NCI-H1092 treated with DMSO at 0.1 percent for 48 hours (cell line): Measurements from ENCODE around the gene HOXA5.

ENCODE experiments used
- DNase-seq: peaks from one replicate; lab custom pipeline; 2025; lab: John Stamatoyannopoulos, UW

The HOXA5 gene

DNA sequence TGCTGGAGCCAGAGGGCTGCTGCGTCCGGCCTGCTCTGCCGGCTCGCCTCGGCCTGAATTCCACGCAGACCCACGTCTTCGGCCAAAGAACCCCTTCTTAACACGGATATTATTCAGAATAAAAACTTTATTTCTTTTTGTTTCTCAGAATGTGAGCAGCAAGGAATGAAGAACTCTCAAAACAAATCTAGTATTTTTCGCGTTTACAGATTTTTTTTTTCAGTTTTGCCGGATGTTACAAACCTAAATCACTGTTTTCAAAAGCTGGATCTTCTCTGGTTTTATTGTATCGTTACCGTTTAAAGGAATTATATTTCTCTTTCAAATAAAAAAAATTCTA, 36.6 kb downstream of the HOXA5 start:
- DNase-seq, result no peak

DNA sequence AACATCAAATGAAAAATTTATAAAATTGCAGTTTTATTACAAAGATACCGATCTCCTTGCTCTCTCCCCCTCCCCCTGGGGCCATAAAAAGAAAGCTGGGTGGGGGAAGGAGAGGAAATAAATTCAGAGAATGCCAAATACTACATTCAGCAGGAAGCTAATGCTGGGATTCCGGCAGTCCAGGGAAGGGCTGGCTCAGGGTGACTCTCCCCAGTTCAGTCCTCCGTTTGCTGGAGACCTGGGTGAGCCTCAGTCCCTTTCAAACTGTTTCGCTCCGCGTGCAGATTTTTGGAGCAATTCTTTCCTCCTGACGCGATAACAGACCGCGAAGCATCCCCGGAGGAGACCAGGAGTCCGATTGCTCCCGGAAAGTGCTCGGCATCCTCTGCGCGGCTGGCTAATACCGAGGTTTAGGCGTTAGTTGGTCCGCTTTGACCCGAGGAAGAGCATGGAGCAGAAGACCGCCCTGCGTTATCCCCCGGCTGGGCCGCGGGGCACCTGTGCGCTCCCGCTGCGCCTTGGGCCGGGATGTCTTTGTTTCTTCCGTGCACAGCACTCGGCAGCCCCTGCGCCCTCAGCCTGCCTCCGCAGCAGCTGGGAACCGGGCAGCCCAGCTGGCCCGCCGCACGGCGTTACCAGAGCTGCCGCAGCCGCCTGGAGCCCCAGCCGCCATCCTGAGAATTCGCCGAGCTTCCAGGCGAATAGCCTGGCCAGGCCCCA, 37.1 kb downstream of the HOXA5 start:
- DNase-seq, result no peak

- no peak for DNase-seq
Observed at GRCh38 chr7:27105301-27106031, 38.0 kb downstream of the HOXA5 start.

DNA sequence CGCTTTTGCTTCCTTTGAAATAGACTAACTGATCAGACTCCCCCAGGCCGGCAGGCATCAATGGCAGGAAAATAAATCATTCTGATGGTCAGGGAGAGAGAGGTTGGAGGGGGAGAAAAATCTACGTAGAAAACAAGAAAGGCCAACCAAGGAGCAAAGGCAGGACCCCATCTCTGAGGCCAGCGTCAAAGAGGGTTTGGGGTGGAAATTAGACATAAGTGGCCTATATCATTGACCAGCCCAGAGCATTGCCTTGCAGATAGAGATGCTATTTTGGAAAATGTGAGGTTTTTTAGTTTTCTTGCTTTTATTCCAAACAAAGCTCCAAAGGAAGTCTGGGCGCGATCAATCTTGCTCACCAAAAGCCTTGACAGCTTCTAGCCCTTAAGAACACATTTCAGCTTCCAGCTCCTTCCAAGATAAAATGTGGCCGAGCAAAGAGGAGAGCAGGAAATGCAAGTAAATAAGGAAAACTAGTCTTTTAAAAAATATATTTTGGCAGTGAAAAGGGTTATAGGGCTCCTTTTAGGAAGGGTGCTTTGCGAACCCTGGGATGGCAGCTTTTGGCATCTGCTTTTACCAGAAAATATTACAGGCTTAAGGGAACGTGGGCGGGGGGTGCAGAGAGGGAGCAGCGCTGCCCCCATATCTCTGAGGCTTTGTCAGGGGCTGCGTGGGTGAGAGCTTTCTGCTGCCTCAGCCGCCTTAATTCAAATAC, 39.0 kb downstream of the HOXA5 start:
- DNase-seq, result no peak

- DNase-seq, result no peak
Observed at GRCh38 chr7:27103489-27104226, 39.8 kb downstream of the HOXA5 start.

DNA sequence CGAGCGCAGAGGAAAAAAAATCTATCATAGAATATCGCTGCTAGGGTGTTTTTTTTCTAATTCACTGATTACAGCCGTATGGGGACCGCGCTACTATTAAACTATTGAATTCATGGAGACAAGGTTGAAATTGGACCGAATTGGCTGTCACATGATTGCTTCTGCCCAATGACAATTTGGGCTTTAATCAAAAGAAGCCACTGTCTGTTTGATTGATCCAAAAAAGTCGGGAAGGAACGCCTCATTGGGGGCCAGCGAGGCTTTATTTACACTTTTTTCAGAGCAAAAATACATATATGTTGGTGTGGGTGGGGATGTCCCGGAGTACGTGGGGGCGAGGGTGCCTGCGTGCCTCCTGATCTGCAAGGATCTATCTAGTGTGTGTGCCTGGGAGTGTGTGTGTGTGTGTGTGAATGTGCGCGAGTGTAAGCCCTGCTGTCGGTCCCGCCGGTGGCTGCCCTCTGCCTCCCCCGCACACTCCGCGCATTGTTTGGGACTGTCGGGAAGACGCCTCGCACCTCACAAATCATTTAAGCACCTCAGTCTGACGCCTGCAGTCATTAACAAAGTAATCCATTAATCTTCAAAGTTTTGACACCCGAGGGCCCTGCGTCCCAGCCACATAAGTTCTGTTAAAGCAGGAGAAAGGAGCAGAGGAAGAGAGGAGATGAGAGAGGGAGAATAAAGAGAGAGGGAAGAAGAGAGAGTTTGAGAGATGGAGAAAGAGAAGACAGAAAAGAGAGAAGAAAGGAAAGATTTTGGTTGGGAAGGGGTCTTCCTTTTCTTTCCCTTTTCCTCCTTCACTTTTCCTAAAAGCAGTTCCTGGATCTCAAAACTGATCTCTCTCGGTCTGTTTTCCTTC, 40.7 kb downstream of the HOXA5 start, which contains the start of gene HOXA2:
HOXA2 (minus strand) TSS at position 103 of the 862 bp plus-strand sequence. CDS start 183 bp downstream, outside the sequence.
- DNase-seq, result no peak

- no peak for DNase-seq
Observed at GRCh38 chr7:27101957-27102580, 41.4 kb downstream of the HOXA5 start.

- no peak for DNase-seq
Observed at GRCh38 chr7:27101171-27101956, 42.1 kb downstream of the HOXA5 start.

- no peak for DNase-seq
Observed at GRCh38 chr7:27100694-27101170, 42.7 kb downstream of the HOXA5 start.

DNA sequence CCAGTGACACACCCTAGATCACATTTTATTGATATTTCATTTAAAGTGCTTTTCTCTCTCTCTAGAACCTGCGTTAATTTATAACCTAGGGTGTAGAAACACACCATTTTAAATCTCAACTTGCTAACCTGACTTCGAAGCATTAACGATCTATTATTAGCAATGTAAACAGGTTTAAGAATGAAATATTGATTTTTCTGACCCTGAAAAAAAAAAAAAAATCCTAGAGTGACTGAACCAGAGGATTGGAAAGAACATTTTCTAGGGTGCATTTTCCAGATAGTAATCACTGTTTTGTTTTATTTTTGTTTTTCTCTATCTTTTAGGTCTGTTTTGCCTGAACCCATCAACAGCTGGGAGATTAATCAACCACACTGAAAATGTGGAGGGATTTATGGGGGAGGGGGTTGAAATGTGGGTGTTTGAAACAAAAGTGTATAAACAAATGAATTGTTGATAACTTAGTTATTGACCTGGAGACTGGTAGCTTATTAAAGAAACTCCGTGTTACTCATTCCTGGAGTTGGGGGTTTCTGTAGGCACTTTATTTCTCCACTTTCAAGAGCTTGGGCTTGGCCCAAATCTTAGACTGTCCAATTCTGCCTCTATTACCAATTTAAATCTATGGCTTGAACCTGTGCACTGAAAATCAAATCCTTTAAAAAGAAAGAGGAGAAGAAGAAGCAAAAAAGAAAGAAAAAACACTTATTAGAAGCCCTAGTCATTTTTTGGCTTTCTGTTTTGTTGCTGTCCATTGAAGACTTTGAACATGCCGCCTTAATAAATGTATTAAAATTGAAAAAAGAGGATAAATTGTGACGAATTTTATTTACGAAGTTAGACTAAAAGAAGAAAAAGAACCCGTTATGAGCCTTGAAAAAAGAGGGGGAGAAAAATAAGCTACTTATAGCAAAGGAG, 43.8 kb downstream of the HOXA5 start:
- DNase-seq, result no peak

DNA sequence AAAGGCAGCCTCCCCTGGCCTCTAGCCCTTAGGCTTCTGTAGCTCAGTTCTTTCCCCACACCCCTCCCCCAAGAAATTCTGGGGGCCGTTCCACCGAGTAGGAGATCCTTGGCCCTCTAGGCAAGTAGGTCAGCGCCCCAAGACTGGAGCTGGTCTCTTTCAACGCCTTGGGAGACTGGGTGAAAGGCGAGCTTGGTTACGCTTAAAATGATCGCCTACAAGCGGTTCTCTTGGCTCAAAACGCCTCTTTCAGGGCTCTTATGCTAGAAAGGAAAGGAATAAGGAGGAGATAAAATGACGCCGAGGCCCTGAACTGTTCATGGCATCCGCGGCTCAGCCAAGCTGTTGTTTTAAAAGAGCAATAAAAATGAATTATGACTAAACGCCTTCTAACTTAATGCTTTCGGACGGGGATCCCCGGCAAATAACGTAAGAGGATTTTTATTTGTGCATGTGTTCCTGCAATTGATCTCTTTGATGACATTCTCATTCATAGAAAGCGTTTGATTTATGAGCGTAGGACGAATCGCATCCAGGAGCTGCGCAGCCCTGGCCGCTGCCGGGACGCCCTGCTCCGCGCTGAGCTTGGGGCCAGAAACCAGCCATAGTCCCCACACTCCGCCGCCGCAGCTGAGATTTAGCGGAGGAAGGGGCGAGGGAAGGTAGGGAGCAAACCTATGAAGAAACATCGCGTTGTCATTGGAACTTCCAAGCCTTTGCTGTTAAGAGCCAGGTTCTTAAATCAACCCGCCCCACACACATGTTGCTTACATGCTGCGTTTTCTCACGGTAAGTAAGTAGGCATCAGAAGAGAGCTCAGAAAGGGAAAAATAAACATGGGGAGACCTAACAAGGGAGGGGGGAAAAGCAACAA, 44.7 kb downstream of the HOXA5 start:
- no peak for DNase-seq

DNA sequence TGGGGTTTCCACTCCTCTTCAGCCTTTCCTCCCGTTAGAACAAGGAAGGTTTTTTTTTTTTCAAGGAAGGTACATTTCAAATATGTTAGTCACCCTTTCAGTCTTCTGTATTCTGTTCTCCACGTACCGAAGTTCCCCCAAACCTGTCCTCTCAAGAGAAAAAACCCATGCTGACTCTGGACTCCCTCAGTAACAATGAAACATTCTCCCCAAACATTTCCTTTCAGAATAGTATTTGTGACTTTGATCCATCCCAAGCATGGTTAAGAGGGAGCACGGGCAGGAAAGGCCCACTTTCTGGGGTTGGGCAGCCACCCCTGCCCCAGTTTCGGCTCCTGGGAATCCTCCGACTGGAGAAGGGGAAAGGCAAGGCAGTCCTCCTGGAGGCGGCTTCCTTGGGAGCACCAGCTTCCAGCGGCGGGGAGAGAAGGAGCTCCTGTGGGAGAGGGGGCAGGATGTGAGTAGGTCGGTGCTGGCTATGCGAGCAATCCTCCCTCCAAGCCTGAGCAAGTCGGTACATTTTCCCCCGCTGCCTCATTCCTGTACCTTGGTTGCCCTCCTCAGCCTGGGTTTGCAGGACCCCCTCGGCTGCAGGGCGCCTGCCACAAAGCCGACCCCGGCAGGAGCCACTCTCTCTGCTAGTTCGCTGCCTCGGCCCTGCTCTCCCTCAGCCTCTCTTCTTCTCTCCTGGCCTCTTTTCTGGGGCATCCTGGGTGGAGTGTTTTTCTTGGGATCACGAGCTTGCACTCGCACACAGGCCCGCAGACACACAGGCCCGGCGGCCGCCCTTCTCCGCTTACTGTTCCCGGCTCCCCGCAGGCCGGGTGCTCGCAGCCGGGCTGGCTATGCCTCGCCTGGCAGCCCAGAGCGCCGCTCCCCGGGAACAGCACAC, 45.5 kb downstream of the HOXA5 start:
- no peak for DNase-seq

DNA sequence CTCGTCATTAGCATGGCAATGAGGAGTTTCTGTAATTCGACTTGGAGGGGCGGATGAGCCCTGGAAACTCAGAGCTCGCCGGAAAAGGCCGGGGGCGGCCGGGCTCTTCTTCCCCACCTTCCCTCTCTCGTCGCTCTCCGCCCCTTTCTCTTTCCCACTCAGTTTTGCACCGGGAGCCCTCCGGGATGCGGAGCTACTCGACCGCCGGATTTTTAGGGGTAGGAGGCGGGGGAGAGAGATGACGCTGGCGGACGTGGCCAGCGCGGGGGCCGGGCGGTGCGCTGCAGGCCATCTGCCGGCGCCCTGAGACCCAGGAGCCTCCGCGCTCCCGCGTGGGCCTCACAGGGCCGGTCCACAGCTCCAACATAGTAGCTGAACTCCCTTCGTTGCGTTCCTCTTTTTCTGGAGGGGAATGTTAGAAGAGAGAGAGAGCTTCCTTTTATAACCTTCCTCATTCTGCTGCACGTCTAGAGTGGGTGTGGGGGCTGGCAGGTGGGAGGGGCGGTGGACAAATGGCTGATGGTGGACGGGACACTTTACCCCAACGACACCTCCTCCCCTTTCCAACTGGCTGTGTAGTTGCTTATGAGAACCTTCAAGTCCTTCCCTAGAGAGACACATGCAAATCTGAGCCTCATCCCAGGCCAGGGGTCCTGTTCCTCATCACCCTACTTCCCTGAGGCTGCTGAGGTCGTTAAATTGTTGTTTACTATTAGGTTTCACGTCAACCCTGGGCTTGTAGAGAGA, 46.5 kb downstream of the HOXA5 start:
- DNase-seq, result peak; percentile 58

DNA sequence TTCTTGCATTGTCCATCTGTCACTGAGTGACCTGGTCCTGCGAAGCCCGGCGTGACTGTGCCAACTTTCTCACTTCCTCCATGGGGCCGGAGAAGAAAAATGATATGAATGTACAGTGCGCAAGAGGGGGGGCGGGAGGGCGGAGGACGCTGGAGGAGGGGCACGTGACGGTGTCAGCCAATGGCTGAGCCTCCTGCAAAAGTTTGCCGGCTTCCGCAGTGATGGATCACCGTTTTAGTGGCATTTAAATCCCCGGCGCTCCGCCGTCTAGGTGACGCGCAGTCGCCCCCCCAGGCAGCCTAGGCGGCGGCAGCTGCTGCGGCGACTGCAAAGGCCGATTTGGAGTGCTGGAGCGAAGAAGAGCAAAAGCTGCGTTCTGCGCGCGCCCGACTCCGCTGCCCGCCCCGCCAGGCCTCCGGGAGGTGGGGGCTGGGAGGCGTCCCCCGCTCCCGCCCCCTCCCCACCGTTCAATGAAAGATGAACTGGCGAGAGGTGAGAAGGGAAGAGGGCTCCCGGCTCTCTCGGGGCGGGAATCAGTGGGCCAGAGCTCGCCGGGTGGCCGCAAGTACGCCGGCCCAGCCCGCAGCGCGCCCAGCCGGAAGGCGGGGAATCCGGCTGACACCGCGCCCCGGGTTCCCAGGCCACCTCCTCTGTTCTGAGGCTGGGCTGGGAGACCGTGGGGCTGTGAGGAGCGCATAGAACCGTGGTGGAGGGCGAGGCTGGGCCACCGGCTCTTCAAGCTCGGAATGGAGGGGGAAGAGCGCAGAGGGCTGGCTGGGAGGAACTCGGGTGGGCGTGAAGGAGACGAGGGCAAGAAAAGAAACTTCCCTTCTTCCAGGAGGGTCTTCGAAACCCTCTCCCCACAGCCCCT, 47.3 kb downstream of the HOXA5 start, which contains the start of gene HOXA1:
HOXA1 (minus strand) TSS at position 104 of the 871 bp plus-strand sequence; CDS start at position 16, 88 bp downstream.
- DNase-seq, result peak; percentile 86
